Measurements from ENCODE around the gene OLIG1. TPM values are rescaled to one million over a fixed set of nuclear protein-coding genes. Genes with fewer than 3 reads are reported as not detected.

Gene OLIG1
- total RNA-seq, 2 donors from 2014 or later, result not detected

GRCh38 chr21:33101300-33101911 is 31.5 kb downstream of the OLIG1 start:
- Histone ChIP-seq H3K36me3 (no peaks in the 10 kb centered on the region), H3K4me3 (no peak overlapping the region), H3K4me1 (no peaks in the 10 kb centered on the region), H3K27me3 (no peaks in the 10 kb centered on the region), H3K27ac (no peak overlapping the region), H3K9me3 (no peaks in the 10 kb centered on the region)
- TF ChIP-seq CTCF (IDR thresholded peaks at IDR 0.05), result no peak
- no peak for DNase-seq (ENCODE audit: low spot score)

- Histone ChIP-seq H3K27me3 (peaks cover 2 to 4% of the 10 kb centered on the region in 2 donors), H3K4me1 (peaks cover 0 to 7% of the 10 kb centered on the region in 2 donors), H3K27ac (no peak overlapping the region), H3K36me3 (no peaks in the 10 kb centered on the region), H3K4me3 (no peak overlapping the region), H3K9me3 (no peaks in the 10 kb centered on the region)
- no peak for TF ChIP-seq CTCF (IDR thresholded peaks at IDR 0.05)
- no peak for DNase-seq (ENCODE audit: low spot score)
Measured at GRCh38 chr21:33105088-33105487, 35.1 kb downstream of the OLIG1 start.

GRCh38 chr21:33108228-33108627 is 38.3 kb downstream of the OLIG1 start:
- peaks cover 2 to 12% of the 10 kb centered on the region in 2 donors for H3K27me3 ChIP-seq

GRCh38 chr21:33109574-33110339 is 39.8 kb downstream of the OLIG1 start:
- H3K4me3 ChIP-seq, result no peak overlapping the region
- DNase-seq (ENCODE audit: low spot score), result no peak
- peaks cover 2 to 12% of the 10 kb centered on the region in 2 donors for H3K27me3 ChIP-seq
- no peaks in the 10 kb centered on the region for H3K9me3 ChIP-seq
- no peak overlapping the region for H3K27ac ChIP-seq
- no peak for TF ChIP-seq CTCF (IDR thresholded peaks at IDR 0.05)
- H3K4me1 ChIP-seq, result peaks cover 0 to 7% of the 10 kb centered on the region in 2 donors
- no peaks in the 10 kb centered on the region for H3K36me3 ChIP-seq

More at GRCh38 chr21:33108228-33108627, 38.3 kb downstream of the OLIG1 start:
- no peak for DNase-seq (ENCODE audit: low spot score)
- Histone ChIP-seq H3K9me3 (no peaks in the 10 kb centered on the region), H3K4me3 (no peak overlapping the region), H3K27ac (no peak overlapping the region), H3K4me1 (peaks cover 0 to 7% of the 10 kb centered on the region in 2 donors), H3K36me3 (no peaks in the 10 kb centered on the region)
- no peak for TF ChIP-seq CTCF (IDR thresholded peaks at IDR 0.05)

GRCh38 chr21:33110340-33110715 is 40.4 kb downstream of the OLIG1 start:
- no peak for DNase-seq (ENCODE audit: low spot score)
- H3K27me3 ChIP-seq, result peaks cover 2 to 12% of the 10 kb centered on the region in 2 donors

More at GRCh38 chr21:33110340-33110715, 40.4 kb downstream of the OLIG1 start:
- H3K36me3 ChIP-seq, result no peaks in the 10 kb centered on the region
- peaks cover 0 to 7% of the 10 kb centered on the region in 2 donors for H3K4me1 ChIP-seq
- no peaks in the 10 kb centered on the region for H3K9me3 ChIP-seq
- H3K4me3 ChIP-seq, result no peak overlapping the region
- H3K27ac ChIP-seq, result no peak overlapping the region
- no peak for TF ChIP-seq CTCF (IDR thresholded peaks at IDR 0.05)

All from right atrium auricular region (tissue), 2 donors.